Subcutaneous adipose tissue (tissue), 4 donors: Measurements from ENCODE around the gene ZNF529. TPM values are rescaled to one million over a fixed set of nuclear protein-coding genes. Genes with fewer than 3 reads are reported as not detected.

Experiments
- total RNA-seq, 4 donors: library from RNA; depleted of rRNA; stranded (reverse); fragments of >200 nt; gene quantifications; one replicate each; pipeline ENCODE4 v1.1.0, GENCODE V29; 2016
- TF ChIP-seq, protein P1 (sequence below): fragments of 450-650 bp; IDR thresholded peaks from one replicate; pipeline ENCODE4 v1.5.1; 2016; ENCODE audit warnings: low read depth, mild to moderate bottlenecking, control low read depth, antibody characterized with exemption, moderate library complexity

ZNF529 gene
- total RNA-seq, 4 donors from 2014 or later: 7.5 to 12.2 (median 9.5) TPM

DNA sequence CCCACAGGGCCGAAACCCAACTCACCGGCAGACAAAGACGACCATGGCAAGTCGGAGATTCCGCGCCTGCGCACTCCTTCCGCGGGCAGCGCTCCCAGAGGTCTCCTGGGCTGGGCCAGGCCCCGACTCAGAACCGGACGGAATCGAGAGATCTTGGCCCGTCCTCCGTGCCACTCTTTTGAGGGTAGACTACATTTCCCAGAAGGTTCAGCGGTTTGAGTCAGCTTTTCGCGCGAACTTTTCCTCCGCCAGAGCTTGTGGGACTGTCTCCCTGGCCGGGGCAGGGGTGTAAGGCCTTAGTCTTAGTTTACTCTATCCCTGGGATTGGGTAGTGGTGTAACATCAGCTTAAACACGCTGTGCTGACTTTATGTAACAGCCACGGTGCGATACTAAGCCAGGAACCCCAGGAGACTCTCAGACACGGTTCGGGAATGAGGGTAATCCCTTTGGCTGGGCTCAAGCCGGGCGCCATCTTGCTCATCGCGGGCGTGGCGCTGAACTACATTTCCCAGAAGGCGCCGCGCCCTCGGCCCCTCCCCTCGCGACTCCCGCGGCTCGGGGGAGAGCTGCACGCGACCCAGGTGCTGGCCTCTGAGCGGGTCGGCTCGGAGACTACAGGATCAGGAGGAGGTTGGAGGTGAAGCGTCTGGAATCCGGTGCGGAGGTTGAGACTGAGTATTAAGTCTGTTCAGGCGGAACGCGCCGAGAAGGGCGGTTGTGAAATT, 44.7 kb downstream of the ZNF529 start, which contains the start of gene ZNF260:
Gene ZNF260, minus strand, starts transcription at position 78 of the 727 bp plus-strand sequence. CDS start 13,033 bp downstream, outside the sequence.
- TF ChIP-seq, protein P1, sequence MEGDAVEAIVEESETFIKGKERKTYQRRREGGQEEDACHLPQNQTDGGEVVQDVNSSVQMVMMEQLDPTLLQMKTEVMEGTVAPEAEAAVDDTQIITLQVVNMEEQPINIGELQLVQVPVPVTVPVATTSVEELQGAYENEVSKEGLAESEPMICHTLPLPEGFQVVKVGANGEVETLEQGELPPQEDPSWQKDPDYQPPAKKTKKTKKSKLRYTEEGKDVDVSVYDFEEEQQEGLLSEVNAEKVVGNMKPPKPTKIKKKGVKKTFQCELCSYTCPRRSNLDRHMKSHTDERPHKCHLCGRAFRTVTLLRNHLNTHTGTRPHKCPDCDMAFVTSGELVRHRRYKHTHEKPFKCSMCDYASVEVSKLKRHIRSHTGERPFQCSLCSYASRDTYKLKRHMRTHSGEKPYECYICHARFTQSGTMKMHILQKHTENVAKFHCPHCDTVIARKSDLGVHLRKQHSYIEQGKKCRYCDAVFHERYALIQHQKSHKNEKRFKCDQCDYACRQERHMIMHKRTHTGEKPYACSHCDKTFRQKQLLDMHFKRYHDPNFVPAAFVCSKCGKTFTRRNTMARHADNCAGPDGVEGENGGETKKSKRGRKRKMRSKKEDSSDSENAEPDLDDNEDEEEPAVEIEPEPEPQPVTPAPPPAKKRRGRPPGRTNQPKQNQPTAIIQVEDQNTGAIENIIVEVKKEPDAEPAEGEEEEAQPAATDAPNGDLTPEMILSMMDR: no peak

DNA sequence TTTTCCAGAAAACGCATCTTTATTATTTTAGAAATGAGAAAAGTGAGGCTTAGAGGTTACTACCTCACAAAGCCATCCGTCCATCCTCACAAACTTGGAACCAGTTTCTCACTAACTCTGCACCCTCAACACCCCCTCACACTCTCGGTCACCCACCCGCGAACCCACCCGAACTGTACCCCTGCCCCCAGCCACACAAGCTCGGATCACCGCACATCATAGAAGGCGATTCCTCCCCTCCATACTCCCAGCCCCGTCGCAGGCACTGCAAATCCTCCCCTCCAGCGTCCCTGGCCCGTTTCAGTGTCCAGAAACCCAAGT, 45.3 kb downstream of the ZNF529 start:
- TF ChIP-seq, protein P1: no peak

DNA sequence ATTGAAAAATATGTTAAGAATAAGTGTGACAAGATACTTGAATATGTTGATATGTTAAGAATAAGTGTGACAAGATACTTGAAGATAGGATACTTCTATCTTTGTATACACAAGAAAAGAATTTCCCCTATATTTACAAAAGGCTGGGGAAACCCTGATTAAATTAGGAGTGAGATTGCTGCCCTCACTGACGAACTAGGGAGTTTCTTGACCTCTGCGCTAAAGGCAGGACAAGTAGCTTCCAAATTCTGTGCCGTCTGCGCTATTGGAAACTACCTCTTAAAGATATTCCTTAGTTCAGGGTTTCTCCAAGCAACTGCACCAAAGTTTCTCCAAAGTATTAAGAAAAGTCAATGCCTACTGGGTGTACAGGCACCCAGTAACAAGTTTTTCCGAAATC, 45.8 kb downstream of the ZNF529 start:
- TF ChIP-seq, protein P1: no peak

DNA sequence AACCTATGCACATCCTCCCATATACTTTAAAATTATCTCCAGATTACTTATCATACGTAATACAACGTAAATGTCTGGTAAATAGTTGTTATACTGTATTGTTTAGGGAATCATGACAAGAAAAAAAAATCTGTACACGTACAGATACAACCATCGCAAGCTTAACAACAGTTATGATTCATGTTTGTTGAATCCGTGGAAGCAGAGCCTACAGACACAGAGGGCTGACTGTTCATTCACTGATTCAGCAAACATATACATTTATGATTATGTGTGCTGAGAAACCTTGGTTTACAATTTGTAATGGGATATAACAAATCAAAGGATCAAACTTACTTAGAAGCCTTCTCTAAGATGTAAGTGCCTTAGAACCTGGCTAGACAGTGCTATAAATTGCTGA, 46.5 kb downstream of the ZNF529 start:
- TF ChIP-seq, protein P1: no peak

DNA sequence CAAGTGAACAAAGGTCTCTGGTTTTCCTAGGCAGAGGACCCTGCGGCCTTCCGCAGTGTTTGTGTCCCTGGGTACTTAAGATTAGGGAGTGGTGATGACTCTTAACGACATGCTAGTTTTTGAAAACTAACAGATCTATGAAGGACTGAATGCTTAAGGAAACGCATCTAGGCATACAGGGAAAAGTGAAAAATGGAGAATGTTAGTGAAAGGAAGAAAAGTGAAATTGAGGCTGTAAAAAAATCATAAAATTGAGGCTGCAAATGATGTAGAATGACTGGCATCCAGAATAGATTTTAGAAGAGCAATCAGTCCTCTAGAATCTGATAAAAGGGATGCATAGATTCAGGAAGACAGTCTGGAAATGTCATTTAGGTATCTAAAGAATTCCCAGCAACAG, 48.5 kb downstream of the ZNF529 start:
- TF ChIP-seq, protein P1: no peak

DNA sequence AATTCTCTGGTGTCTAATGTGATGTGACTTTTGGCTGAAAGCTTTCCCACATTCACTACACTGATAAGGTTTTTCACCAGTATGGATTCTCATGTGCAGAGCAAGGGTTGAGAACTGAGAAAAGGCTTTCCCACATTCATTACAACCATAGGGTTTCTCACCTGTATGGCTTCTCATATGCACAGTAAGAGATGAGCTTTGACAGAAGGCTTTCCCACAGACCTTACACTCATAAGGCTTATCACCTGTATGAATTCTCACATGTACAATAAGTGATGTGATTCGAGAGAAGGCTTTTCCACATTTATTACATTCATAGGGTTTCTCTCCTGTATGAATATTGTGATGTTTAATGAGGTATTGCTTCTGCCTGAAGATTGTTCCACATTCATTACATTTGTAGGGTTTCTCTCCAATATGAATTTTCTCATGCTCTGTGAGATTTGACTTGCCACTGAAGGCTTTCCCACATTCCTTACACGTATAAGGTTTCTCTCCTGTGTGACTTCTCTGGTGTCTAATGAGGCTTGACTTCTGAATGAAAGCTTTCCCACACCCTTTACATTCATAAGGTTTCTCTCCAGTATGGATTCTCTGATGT, 59.0 kb downstream of the ZNF529 start:
- TF ChIP-seq, protein P1: no peak

DNA sequence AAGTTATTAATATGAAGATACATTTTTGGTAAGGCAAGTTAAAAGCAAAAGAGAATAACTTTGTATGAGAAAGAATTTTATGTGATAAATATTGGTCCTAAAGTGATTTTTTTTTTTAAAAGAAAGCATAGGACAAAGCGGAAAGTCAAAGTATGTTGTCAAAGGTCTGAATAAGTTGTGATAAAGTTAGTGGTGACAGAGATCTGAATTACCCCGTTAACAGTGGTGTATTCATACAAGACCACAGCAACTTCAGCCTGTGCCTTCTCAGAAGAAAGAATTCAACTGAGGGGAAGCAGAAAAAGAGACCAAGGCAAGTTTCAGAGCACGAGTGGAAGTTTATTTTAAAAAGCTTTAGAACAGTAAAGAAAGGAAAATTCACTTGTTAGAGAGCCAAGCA, 64.8 kb downstream of the ZNF529 start:
- TF ChIP-seq, protein P1: no peak
